Nucleus accumbens (tissue), 56 donors: Measurements from ENCODE around the gene ARRDC1.
"Not testable (repeated sequence)": the region's sequence is repeated elsewhere in the genome, so short reads cannot be mapped to it uniquely, and the experiment has no call there.

Experiments used
- DNase-seq, 56 donors: peaks; one replicate each; lab custom pipeline; 2025; lab: John Stamatoyannopoulos, UW

The ARRDC1 gene

DNA sequence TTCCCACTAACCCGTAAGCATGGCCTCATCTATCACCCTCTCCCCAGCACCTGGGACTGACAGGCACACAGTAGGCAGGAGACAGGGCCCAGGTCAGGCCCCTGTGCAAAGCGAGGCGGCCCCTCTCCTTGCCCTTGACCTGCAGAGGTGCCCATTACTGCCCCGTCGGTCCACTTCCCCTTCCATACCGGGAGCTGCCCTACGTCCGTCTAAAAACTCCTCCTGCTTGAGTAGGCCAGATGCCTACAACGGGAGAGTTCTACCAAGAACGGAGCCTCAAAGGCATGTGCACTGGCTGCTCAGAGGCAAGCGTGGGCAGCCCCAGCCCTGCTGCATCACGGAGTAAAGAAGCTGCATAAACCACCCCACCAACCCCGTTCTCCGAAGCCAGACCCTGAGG, 22.1 kb upstream of the ARRDC1 start:
- DNase-seq: no peak

DNA sequence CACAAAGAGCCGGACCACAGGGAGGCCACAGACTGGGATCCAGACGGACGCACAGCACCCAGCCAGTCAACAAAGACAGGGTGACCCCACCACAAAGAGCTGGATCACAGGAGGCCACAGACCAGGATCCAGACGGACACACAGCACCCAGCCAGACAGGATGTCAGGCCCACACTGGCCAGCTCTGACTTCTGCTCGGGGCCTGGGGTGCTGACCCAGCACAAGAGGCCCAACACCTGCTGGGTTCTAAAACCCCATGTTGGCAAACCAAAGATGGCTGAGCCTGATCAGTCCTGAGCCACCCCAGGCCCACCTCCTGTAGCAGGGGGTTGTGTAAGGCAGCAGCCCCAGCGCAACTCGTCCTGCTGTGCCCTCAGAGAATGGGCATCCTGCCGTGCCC, 21.5 kb upstream of the ARRDC1 start:
- no peak for DNase-seq

DNA sequence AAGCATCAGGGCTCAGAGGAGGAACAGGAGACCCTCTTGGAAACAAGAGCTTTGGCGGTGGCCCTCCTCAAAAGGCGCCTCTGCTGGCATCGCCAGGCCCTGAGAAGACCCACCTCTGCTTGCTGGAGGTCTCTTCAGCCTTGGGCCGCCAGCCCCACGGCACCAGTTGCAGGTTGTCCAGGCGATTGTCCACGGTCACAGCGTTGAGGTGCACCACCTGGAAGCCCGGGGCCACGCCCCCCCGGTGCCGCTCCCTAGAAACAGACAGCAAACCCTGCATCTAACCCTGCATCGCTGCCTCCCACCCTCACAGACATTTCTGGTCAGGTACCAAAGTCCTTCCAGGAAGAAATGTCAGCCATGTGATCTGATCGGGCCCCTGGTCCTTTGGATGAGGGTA, 18.6 kb upstream of the ARRDC1 start:
- DNase-seq: no peak

DNA sequence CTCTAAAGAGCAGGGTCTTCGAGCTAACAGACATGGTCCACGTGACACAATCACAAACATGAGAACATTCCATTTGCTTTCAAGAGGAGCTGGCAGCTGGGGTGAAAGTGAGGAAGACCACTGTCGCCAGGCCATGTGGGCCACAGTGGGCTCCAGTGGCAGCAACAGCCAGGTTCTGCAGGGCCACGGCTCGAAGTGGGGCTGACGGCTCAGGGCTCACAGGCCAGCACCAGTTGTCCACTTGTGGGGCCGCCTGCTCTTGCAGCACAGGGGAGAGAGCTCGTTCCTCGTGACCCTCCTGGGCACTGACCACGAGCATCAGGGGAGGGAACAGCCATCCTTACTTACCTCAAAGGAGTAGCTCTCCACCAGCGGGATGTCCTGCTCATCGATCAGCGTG, 17.2 kb upstream of the ARRDC1 start:
- DNase-seq: no peak

DNA sequence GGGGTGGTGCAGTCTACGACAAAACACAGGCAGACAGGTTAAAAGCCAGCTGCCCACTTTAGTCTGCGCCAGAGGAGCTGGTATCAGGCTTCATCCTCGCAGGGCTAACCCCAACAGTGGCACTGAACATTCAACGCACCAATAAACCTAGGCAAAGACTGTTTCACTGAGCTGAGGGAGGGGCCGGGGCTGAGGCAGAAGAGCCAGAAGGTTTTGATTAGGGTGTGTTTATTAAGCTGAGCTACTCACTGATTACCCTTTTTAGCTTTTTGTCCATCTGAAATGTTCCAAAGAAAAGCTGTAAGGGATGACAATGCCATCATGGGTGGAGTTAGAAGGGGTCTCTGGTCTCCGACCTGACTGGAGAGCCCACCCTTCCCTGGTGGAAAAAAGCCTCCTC, 16.6 kb upstream of the ARRDC1 start:
- DNase-seq: no peak

DNA sequence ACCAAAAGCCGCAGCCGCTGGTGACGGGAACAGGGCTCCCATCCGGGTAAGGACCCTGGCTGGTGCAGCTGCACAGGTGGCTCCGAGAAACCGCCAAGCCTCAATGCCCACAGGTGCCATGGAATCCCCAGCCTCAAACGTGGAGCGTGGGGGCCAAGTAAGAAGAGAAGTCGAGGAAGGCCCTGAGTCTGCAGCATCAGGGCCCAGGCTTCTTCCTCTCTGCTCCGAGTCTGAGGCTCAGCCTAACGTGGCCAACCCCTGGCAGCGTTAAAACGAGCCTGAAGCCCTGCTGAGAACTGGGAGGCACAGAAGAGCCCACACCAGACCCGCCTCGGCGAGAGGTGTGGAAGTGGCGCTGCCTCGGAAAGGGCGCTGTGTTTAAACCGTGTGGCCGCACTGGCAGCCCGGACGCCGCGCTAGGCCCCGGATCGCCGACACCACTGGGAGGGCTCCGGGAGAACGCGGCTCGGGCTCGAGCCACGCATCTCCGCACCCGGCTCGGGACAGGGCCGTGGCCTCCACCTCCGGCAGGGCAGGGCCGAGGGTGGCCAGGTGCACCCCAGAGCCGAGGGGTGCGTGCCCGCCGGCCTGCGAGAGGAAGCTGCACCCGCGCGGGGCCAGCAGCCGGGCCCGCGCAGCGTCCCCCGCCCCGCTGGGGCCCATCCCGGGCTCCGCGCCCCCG, 15.9 kb upstream of the ARRDC1 start:
- no peak for DNase-seq

DNA sequence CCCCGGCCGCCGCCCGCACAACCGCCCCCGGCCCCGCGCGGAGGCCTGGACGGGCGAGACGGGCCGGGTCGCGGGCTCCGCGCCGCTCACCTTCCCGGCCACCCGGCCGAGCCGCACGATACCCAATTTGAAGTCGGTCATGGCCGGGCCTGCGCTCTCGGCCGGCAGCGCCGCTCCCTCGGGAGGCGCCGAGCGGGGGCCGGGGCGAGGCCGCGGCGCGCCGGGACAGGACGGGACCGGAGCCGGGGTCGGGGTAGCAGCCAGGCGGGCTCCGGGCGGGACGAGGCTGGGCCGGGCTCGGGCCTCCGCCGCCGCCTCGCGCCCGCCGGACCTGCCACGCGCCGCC, 15.4 kb upstream of the ARRDC1 start:
- no peak for DNase-seq

DNA sequence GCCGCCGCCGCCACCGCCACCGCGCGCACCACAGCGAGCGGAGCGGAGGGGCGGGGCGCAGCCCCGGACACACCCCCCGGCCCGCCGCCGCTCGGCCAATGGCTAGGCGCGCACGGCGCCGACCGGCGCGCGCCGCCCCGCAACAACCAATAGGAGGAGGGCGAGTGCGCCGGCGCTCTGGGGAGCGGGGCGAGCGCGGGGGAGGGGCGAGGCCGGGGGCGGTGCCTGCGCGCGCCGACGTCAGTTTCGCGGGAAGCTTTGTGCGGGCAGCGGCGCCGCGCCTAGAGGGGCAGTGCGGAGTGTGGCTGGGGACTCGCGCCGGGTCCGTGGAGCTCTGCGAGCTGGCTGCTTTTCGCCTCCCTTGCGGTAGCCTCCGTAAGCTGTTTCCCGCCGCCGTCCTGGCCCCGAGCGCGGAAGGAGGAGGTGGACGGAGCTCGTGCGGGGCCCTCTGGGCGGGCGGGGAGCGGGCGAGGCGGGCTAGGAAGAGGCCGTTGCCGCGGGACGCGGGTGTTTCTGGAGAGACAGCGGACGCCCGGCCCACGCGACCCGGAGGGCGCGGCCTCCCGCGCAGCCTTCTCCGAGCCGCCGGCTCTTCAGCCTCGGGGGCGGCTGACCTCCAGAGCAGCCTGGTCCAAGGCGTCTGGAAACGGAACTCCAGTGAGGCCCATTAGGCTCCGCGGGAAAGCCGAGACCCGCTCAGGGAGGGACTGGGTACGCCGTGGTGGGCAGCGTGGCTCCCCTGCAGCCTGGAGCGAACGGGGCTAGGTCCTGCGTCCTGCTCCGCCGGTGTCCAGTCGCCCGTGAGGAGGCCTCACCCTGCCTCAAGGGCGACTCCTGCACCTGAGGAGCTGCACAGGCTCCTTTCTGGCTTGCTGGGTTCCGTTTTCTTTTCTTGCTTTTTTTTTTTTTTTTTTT, 14.8 kb upstream of the ARRDC1 start, which contains the start of gene ZMYND19:
TSS of gene ZMYND19 (minus strand) at position 44 of the 915 bp plus-strand sequence. CDS start 249 bp downstream, outside the sequence.
- DNase-seq: peak in 52 of 56 donors; percentile 24 to 88 (median 70)

DNA sequence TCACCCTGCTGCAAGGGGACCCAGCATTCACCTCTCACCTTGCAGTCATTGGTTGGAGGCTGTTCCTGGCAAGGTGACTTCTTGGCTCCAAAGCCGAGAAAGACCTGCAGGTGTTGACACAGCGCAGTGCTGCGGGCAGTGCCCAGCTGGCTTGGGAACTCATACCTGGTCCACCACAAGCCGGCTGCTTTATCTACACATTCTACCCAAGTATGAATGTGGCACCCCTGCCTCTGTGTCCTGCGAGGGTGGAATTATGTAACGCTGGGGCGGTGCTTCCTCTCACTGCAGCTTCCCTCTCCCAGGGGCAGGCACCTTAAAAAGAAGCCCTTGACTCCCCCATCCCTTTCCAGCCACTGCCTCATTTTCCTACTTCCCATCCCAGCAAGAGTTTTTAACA, 12.7 kb upstream of the ARRDC1 start:
- DNase-seq: peak in 7 of 56 donors; percentile 12 to 54 (median 21)

DNA sequence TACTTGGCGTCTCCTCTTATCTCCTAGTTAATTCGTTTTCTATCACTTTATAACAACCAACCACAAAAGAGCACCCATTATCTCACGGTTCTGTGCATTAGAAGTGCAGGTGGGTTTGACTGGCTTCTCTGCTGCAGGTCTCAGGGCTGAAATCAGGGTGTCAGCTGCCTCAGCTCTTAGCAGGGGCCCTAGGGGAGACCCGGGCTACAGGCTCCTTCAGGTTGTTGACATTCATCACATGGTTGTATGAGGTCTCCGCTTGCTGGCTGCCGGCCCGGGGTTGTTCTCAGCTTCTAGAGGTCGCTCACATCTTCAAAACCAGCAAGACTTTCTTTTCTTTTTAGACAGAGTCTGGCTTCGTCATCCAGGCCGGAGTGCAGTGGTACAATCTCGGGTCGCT, 12.3 kb upstream of the ARRDC1 start:
- DNase-seq: peak in 3 of 56 donors; percentile 19 to 27 (median 24)

DNA sequence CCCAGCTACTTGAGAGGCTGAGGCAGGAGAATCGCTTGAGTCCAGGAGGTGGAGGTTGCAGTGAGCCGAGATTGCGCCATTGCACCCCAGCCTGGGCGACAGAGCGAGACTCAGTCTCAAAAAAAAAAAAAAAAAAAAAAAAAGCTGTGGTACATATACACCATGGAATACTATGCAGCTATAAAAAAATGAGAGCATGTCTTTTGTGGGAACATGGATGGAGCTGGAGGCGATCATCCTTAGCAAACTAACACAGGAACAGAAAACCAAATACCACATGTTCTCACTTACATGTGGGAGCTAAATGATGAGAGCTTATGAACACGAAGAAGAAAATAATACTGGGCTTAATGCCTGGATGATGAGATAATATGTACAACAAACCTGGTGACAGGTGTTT, 8.9 kb upstream of the ARRDC1 start:
- DNase-seq: not testable (repeated sequence)

DNA sequence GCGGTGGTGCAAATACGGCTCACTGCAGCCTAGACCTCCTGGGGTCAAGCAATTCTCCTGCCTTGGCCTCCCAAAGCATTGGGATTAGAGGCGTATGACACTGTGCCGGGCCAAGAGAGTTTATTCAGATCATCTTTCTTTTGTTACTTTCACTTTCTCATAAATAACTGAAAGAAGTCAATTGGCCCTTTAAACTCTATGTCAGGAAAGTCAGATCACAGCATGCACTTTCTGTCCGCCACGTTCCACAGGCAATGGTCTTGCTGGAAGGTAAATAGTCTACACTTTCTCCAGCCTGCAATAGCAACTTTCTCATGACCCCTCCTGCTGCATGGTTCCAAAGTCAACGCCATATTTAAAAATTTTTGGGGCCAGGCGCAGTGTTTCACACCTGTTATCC, 6.5 kb upstream of the ARRDC1 start:
- no peak for DNase-seq

DNA sequence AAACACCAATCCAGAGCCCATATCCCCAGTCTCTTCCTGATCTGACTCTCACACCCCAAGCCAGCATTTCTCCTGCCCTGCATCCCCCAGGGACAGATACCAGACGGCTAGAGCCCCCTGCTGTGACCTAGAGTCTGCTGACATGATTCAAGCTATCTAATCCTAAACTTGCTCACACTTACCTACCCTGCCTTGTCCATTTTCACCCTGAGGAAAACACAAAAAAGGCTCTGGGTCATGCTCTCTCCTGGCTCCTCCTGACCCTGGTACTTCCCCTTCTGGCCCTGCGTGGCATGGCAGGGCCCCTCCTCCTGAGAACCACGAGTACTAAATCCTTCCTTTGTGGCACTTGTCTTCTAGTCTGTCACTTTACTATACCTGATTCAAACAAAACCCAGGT, 2.8 kb upstream of the ARRDC1 start:
- no peak for DNase-seq

DNA sequence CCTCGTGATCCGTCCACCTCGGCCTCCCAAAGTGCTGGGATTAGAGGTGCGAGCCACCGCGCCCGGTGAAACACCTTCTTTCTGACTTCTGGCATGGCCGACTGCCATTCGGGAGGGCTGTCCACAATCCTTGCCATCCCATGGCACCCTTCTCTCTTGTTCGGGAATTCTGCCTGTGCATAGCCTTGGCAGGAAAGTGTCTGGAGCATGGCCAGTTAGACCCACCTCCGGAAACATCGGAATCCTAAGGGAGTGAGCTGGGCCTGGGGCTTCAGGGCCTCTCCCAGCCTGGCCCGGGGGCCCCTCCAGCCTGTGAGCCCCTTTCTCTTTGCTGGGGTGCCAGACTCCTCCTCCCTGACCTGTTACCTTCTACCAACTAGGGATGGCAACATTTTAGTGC, 1.6 kb upstream of the ARRDC1 start:
- DNase-seq: no peak

DNA sequence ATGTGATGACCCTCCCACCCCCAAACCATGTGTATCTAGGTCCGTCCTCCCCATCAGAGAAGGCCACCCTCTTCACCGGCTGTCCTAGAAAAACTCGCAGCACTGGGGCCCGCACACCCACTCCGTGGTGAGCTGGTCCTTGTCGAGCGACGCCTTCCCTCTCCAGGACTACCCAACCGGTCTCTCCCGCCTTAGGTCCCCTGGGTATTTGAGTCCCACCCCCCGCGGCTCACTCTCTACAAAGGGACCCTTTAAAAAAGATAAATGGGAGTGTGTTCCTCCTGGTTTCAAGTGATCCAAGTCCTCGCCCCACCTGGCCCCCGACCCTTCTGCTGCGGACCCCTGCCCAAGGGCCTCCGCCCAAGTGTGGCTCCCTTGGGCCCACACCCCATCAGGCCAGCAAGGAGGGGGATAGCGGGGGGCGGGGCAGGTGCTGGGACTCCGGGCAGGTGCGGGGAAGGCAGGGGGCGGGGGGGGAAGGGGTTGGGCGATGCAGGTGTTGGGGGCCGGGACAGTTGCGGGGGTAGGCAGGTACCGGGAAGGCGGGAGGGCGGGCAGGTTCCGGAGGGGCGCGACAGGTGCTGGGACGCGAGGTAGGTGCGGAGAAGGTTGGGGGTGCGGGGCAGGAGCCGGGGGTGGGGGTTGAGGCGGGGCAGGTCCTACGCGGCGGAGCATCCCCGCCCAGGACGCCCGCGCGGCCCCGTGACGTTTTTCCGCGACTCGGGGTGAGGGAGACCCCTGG, 970 bp upstream of the ARRDC1 start:
- peak in 1 of 56 donors; percentile 57 for DNase-seq

DNA sequence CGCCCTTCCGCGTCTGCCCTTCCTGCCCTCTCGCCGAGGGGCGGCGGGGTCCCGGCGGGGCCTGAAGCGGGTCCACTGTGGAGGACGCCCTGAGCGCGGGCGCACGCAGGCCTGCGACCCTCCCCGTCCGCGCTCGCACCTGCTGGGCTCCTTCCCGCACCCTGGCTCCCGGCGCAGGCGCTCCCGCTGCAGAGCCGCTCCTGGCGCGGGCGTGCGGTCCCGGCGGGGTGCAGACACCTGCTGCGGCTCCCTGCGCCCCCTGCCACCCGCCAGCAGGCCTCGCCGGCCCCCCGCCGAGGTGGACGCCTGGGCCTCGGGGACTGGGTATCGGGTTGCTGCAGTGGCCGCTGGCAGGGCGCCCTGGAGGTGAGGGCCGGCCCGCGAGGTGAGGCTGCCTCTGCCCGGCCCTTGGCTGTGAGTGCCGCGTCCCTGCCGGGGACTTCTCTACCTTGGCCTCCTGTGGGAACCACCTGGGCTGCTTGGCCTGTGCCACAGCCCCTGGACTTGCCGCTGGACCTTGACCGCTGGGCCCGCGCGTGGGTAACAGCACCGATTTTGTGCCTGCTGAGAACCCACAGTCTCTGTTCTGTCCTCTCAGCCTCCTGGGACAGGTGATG, 627 bp downstream of the ARRDC1 start:
- peak in 1 of 56 donors; percentile 2 for DNase-seq

DNA sequence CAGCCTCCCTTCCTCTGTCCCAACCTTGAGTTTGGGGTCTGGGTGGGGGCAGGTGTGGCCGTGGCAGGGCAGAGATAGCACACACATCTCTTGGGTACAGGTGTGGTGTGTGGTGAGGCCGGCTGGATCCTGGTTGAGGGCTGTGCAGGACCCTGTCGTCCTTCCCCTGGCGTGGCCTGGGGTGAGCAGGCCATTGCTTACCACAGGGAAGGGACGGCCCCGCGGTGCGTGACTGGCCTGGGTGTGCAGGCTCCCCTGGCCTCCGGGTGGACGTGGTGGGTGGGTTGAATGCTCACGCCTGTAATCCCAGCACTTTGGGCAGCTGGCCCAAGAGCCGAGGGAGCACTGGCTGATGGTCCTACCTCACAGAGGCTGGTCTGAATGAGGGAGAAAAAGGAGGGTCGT, 1.2 kb downstream of the ARRDC1 start:
- DNase-seq: no peak

DNA sequence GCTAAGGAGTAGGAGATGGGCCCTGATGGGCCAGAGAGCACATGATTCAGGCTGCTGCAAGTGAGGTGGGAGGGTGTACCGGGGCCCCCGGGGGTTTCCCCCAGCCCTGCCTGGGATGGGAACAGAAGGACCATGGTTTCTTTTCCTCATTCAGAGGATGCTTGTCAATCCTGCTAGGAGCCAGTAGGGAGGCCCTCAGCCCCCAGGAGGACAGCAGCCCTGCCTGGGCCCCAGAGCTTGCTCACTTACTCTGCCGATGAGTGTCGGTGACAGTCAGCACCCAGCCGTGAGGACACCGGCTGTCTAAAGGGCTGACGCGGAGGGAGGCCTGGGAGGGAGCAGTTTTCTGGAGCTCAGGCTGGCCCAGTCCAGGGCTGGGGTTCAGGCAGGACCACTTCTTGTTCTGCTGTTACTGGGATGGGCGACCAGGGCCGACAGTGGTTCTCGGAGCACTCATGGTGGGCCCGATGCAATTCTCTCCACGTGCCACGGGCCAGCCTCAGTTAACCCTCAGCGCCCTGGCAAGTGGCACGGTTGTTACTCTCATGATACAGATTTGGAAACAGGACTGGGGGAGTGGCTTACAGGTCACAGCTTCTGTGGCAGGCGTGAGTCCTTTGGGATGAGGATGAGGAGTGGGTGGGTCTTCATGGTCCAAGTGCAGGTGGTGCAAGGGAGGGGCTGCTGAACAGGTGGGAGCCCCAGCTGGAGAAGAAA, 1.8 kb downstream of the ARRDC1 start:
- no peak for DNase-seq

DNA sequence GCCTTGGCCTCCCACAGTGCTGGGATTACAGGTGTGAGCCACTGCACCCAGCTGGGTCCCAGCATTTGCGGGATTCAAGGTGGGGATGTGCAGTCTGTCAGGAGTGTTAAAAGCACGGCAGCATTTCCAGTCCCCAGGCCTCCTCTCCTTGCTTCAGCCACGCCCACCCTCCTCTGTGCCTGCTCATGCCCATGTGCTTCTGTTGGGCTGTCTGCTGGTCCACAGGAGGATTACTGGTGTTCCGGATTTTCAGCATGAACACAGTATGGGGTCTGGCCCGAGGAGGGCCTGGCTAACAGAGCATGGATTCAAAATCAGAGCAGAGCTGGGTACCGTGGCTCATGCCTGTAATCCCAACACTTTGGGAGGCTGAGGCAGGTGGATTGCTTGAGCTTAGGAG, 5.5 kb downstream of the ARRDC1 start:
- DNase-seq: no peak
